PFSK-1 (cell line): ENCODE measurements around the gene PHACTR4.

Source experiments
- FOXP2 ChIP-seq: optimal IDR thresholded peaks from 2 replicates; pipeline ENCODE3; 2011; ENCODE audit warnings: borderline replicate concordance, control low read depth, inconsistent platforms; ENCODE audit not compliant: insufficient read depth; ENCODE audit errors: extremely low read length, extremely low read depth
- POLR2AphosphoS5 ChIP-seq: IDR thresholded peaks from 2 replicates; pipeline ENCODE4 v1.6.1; 2012; ENCODE audit warnings: low read depth, mild to moderate bottlenecking, control low read depth, low read length, moderate library complexity
- REST ChIP-seq, 2 experiments: IDR thresholded peaks; 2 replicates each; pipeline versions ENCODE4 v1.6.1 to v1.8.0; 2011 to 2012; ENCODE audit warnings: low read depth in 2 of 2, low read length in 2 of 2, control low read depth in 1 of 2, inconsistent platforms in 1 of 2, mild to moderate bottlenecking in 1 of 2, moderate library complexity in 1 of 2; ENCODE audit not compliant: insufficient read depth in 1 of 2
- SIN3A ChIP-seq: IDR thresholded peaks from 2 replicates; pipeline ENCODE4 v1.6.1; 2012; ENCODE audit warnings: mild to moderate bottlenecking, low read length, moderate library complexity, borderline replicate concordance; ENCODE audit not compliant: insufficient read depth
- TAF1 ChIP-seq: IDR thresholded peaks from 2 replicates; pipeline ENCODE4 v1.6.1; 2012; ENCODE audit warnings: low read length, control low read depth, borderline replicate concordance; ENCODE audit not compliant: insufficient read depth

The PHACTR4 gene

DNA sequence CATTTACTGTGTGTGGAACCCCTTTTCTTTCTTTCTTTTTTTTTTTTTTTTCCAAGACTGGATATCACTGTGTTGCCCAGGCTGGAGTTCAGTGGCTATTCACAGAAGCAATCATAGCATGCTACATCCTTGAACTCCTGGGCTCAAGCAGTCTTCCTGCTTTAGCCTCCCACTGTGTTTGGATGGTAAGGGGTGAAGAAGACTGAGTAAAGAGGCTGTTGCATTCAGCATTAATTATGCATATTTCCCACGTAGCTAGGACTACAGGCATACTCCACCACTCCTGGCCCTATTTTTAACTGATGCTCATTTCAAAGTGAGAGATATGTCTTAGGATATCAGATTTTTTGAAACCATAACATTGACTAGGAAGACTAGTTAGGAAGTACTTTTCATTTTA lies 39.5 kb downstream of the PHACTR4 start:
- TF ChIP-seq TAF1: no peak
- no peak for TF ChIP-seq FOXP2
- TF ChIP-seq REST (IDR thresholded peaks at IDR 0.05; ENCODE audit: insufficient read depth in 1 of 2, low read depth in 2 of 2, low read length in 2 of 2): no peak
- TF ChIP-seq POLR2AphosphoS5: no peak
- TF ChIP-seq SIN3A: no peak

- TF ChIP-seq SIN3A (no peak), TAF1 (no peak), POLR2AphosphoS5 (no peak), REST (IDR thresholded peaks at IDR 0.05; ENCODE audit: insufficient read depth in 1 of 2, low read depth in 2 of 2, low read length in 2 of 2) (no peak), FOXP2 (no peak)
Observed at GRCh38 chr1:28411656-28412055, 42.1 kb downstream of the PHACTR4 start.

- TF ChIP-seq REST (IDR thresholded peaks at IDR 0.05; ENCODE audit: insufficient read depth in 1 of 2, low read depth in 2 of 2, low read length in 2 of 2) (no peak), SIN3A (no peak), POLR2AphosphoS5 (no peak), FOXP2 (no peak), TAF1 (no peak)
Observed at GRCh38 chr1:28412731-28413130, 43.2 kb downstream of the PHACTR4 start.

- TF ChIP-seq SIN3A (no peak), REST (IDR thresholded peaks at IDR 0.05; ENCODE audit: insufficient read depth in 1 of 2, low read depth in 2 of 2, low read length in 2 of 2) (no peak)
Observed at GRCh38 chr1:28416509-28417194, 47.1 kb downstream of the PHACTR4 start.

- TF ChIP-seq FOXP2: no peak
- no peak for TF ChIP-seq POLR2AphosphoS5
- no peak for TF ChIP-seq REST (IDR thresholded peaks at IDR 0.05; ENCODE audit: insufficient read depth in 1 of 2, low read depth in 2 of 2, low read length in 2 of 2)
- TF ChIP-seq TAF1: no peak
- no peak for TF ChIP-seq SIN3A
Observed at GRCh38 chr1:28417441-28417922, 47.9 kb downstream of the PHACTR4 start.
